Fibroblast of lung (primary cell): ENCODE data around the gene CCDC152. TPM values are rescaled to one million over a fixed set of nuclear protein-coding genes. Genes with fewer than 3 reads are reported as not detected.

Experiments
- DNase-seq, 2 donors: peaks; one replicate each; pipeline versions ENCODE4 v3.0.0 to v3.0.0-alpha.2; 2010; ENCODE audit warnings: low read depth in 2 of 2
- H2AFZ ChIP-seq: 2 replicates; pipeline ENCODE4 v1.5.1; 2012; ENCODE audit warnings: low read length, control low read depth, inconsistent platforms
- H3K27ac ChIP-seq: 2 replicates; pipeline ENCODE4 v1.5.1; 2011; ENCODE audit warnings: low read length, control low read depth; ENCODE audit not compliant: insufficient read depth
- H3K27me3 ChIP-seq: 2 replicates; pipeline ENCODE4 v1.5.1; 2011; ENCODE audit warnings: mild to moderate bottlenecking, low read length; ENCODE audit not compliant: control insufficient read depth, insufficient read depth
- H3K36me3 ChIP-seq: 2 replicates; pipeline ENCODE4 v1.5.1; 2011; ENCODE audit warnings: low read length; ENCODE audit not compliant: control insufficient read depth, insufficient read depth
- H3K4me1 ChIP-seq: 2 replicates; pipeline ENCODE4 v1.5.1; 2011; ENCODE audit warnings: low read length; ENCODE audit not compliant: control insufficient read depth, insufficient read depth; ENCODE audit errors: extremely low read depth
- H3K4me2 ChIP-seq: 2 replicates; pipeline ENCODE4 v1.5.1; 2011; ENCODE audit warnings: low read length, control low read depth; ENCODE audit not compliant: insufficient read depth; ENCODE audit errors: extremely low read depth
- H3K4me3 ChIP-seq, 4 experiments: fragments of 200-600 bp in 1 of 4; sonication (generic) in 1 of 4; replicated peaks in 1 of 4; 2 replicates each; pipeline ENCODE4 v1.5.1; 2011 to 2016; ENCODE audit warnings: low read length in 4 of 4, low read depth in 3 of 4, mild to moderate bottlenecking in 3 of 4, control low read depth in 2 of 4, inconsistent platforms in 1 of 4, mixed read lengths in 1 of 4; ENCODE audit not compliant: insufficient read depth in 1 of 4; ENCODE audit errors: control extremely low read depth in 1 of 4
- H3K79me2 ChIP-seq: 2 replicates; pipeline ENCODE4 v1.5.1; 2012; ENCODE audit warnings: mild to moderate bottlenecking, low read length, inconsistent platforms; ENCODE audit not compliant: control insufficient read depth, insufficient read depth
- H3K9ac ChIP-seq: 2 replicates; pipeline ENCODE4 v1.5.1; 2011; ENCODE audit warnings: mild to moderate bottlenecking, low read length, control low read depth; ENCODE audit not compliant: insufficient read depth
- H3K9me3 ChIP-seq: 2 replicates; pipeline ENCODE4 v1.5.1; 2012; ENCODE audit warnings: low read depth, low read length; ENCODE audit not compliant: control insufficient read depth, insufficient read depth
- H4K20me1 ChIP-seq: 2 replicates; pipeline ENCODE4 v1.5.1; 2011; ENCODE audit warnings: low read length; ENCODE audit not compliant: control insufficient read depth, insufficient read depth; ENCODE audit errors: extremely low read depth
- EZH2 ChIP-seq: IDR thresholded peaks from 2 replicates; pipeline ENCODE4 v1.5.1; 2012; ENCODE audit warnings: low read length, control low read depth, mild to moderate bottlenecking; ENCODE audit errors: missing control alignments
- polyA plus RNA-seq, 2 donors: library from polyadenylated mRNA; depleted of rRNA in 1 of 2; stranded (reverse) in 1 of 2; unstranded in 1 of 2; fragments of >200 nt; gene quantifications; 2 replicates each; pipeline ENCODE4 v1.2.1, GENCODE V29; 2011 to 2012; ENCODE audit warnings: missing spikeins in 1 of 2
- total RNA-seq: library from RNA; depleted of rRNA; stranded (reverse); fragments of >200 nt; gene quantifications from 2 replicates; pipeline ENCODE4 v1.2.1, GENCODE V29; 2014
- TF ChIP-seq, protein P1 (sequence below), 2 donors: IDR thresholded peaks in 1 of 2; conservative IDR thresholded peaks in 1 of 2; 1 replicate in 1 of 2; 2 replicates in 1 of 2; pipeline ENCODE4 v1.5.1; 2011 to 2012; ENCODE audit warnings: low read length in 2 of 2, control low read depth in 1 of 2, inconsistent platforms in 1 of 2, low read depth in 1 of 2, mild to moderate bottlenecking in 1 of 2

The CCDC152 gene
- total and polyA plus RNA-seq, 2 donors (not counting 1 experiment from before 2014, with no cell fraction given), result 1.4 to 2.5 TPM

DNA sequence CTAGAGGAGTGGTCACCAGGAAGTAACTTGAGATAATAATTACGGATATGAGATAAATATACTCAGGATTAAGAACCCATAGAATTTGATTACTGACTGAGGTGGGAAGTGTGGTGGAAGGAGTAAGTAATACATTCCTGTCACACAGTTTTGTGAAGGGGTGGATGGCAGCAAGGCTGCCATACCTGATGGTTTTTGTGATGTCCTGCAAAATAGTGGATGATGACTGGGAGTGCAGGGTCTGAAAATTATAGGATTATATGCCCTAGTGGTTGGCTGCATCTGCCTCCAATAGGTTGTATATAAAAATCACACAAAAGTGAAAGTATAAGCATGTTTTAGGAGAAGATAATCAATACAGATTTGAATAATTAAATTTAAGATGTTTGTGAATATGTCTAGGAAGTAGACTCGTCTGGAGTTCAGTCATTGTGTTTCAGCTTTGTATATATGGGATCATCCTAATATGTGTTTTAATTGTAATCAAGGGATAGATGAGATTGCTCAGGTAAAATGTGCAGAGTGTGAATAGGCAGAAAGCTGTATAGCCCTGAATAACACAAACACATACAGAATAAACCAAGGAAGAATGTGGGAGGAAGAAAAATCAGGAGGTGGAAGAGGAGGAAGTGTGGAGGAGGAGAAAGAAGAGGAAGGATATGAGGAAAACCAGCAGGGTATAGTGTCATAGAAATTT, 49.5 kb downstream of the CCDC152 start:
- Histone ChIP-seq H3K36me3 (no peaks in the 10 kb centered on the region), H3K27ac (no peak overlapping the region), H4K20me1 (no peaks in the 10 kb centered on the region), H3K79me2 (no peaks in the 10 kb centered on the region), H3K4me3 (no peak overlapping the region), H3K4me1 (no peaks in the 10 kb centered on the region), H2AFZ (no peak overlapping the region), H3K27me3 (no peaks in the 10 kb centered on the region), H3K9ac (no peak overlapping the region), H3K9me3 (no peaks in the 10 kb centered on the region), H3K4me2 (no peak overlapping the region)
- DNase-seq, result no peak
- no peak for TF ChIP-seq EZH2
- TF ChIP-seq, protein P1, sequence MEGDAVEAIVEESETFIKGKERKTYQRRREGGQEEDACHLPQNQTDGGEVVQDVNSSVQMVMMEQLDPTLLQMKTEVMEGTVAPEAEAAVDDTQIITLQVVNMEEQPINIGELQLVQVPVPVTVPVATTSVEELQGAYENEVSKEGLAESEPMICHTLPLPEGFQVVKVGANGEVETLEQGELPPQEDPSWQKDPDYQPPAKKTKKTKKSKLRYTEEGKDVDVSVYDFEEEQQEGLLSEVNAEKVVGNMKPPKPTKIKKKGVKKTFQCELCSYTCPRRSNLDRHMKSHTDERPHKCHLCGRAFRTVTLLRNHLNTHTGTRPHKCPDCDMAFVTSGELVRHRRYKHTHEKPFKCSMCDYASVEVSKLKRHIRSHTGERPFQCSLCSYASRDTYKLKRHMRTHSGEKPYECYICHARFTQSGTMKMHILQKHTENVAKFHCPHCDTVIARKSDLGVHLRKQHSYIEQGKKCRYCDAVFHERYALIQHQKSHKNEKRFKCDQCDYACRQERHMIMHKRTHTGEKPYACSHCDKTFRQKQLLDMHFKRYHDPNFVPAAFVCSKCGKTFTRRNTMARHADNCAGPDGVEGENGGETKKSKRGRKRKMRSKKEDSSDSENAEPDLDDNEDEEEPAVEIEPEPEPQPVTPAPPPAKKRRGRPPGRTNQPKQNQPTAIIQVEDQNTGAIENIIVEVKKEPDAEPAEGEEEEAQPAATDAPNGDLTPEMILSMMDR (conservative IDR thresholded peaks at IDR 0.05 in 1 of 2, IDR thresholded peaks at IDR 0.05 in 1 of 2; ENCODE audit: low read depth in 1 of 2, low read length in 2 of 2), result no peak

DNA sequence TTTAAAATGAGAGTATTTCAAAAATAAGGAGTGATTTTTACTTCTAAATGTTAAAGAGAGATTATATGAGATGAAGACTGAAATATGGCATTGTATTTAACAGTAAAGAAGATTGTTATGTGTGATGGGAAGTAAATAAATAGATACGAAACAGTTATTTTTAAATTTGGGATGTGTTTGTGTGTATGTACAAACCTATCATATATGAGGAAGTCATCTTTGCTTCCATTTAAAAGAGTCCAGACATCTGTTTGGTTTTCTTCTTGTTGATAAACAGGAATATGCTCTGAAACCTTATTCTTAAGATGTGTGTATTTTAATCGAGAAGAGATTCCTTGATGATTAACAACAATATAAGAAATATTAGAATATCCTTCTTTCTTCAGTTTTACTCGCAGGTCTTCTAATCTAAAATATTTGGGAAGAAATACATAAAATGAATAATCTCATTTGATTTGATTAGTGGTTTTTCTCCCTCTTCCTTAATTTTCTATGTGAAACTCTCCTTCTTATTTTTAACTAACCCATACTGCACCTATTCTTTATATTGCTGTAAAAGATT, 50.2 kb downstream of the CCDC152 start:
- Histone ChIP-seq H3K4me2 (no peak overlapping the region), H3K9me3 (no peaks in the 10 kb centered on the region), H3K4me3 (no peak overlapping the region), H4K20me1 (no peaks in the 10 kb centered on the region), H3K4me1 (no peaks in the 10 kb centered on the region), H3K36me3 (no peaks in the 10 kb centered on the region), H2AFZ (no peak overlapping the region), H3K27me3 (no peaks in the 10 kb centered on the region), H3K9ac (no peak overlapping the region), H3K79me2 (no peaks in the 10 kb centered on the region), H3K27ac (no peak overlapping the region)
- TF ChIP-seq EZH2, result no peak
- no peak for DNase-seq

DNA sequence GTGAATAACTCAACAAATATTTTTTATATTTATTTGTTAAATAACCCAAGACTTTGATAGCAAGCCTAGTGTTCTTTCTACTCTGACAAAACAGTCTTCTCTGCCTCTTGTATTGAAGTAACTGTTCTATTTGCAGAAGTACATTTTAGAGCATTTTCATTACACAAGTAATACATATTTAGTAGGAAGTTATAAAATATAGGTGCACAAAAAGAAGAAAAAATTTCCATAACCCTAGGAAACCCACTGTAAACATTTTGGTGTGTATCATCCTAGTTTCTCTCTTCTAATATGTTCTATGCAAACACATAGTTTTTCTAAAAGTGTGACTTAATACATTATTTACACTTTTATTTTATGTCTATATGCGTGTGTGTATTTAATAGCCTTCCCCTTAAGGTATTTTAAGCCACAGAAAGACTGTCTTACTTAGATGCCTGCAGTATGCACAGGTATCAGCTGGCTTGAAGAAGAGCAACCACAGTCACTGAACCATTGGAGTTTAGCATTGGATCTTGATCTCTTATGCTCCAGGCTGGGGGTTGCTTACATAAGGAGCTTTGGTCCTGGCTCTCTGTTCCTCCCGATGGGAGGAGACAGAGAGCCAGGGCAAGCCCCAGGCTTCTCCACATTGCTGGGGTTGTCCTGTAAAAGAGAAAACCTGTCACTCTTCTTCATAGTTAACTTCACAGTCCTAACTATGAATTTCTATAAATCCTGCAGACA, 51.3 kb downstream of the CCDC152 start:
- H3K27me3 ChIP-seq, result no peaks in the 10 kb centered on the region
- TF ChIP-seq, protein P1 (conservative IDR thresholded peaks at IDR 0.05 in 1 of 2, IDR thresholded peaks at IDR 0.05 in 1 of 2; ENCODE audit: low read depth in 1 of 2, low read length in 2 of 2), result peak in 1 of 2 donors; percentile 14
- TF ChIP-seq EZH2, result no peak
- no peaks in the 10 kb centered on the region for H3K79me2 ChIP-seq
- H3K9ac ChIP-seq, result no peak overlapping the region
- no peaks in the 10 kb centered on the region for H3K36me3 ChIP-seq
- peak in 1 of 2 donors; percentile 4 for DNase-seq
- no peak overlapping the region for H2AFZ ChIP-seq
- peak overlapping the region in 1 of 4 experiments; percentile 75 for H3K4me3 ChIP-seq
- H3K27ac ChIP-seq, result no peak overlapping the region
- H3K4me2 ChIP-seq, result no peak overlapping the region
- no peaks in the 10 kb centered on the region for H3K9me3 ChIP-seq
- no peaks in the 10 kb centered on the region for H3K4me1 ChIP-seq
- no peaks in the 10 kb centered on the region for H4K20me1 ChIP-seq
